Urinary bladder (tissue), 4 donors: Measurements from ENCODE around the gene ANAPC13. TPM values are rescaled to one million over a fixed set of nuclear protein-coding genes. Genes with fewer than 3 reads are reported as not detected.

Experiments
- DNase-seq: peaks from one replicate; pipeline ENCODE4 v3.0.0-alpha.2; 2015; ENCODE audit errors: extremely low spot score
- H3K27ac ChIP-seq: one replicate; pipeline ENCODE4 v1.5.1; 2013; ENCODE audit warnings: low read depth, mild to moderate bottlenecking, moderate library complexity
- H3K36me3 ChIP-seq: one replicate; pipeline ENCODE4 v1.6.1; 2013; ENCODE audit warnings: mild to moderate bottlenecking, moderate library complexity; ENCODE audit not compliant: insufficient read depth
- H3K4me1 ChIP-seq: one replicate; pipeline ENCODE4 v1.6.1; 2013; ENCODE audit warnings: mild to moderate bottlenecking, moderate library complexity; ENCODE audit not compliant: insufficient read depth
- H3K4me3 ChIP-seq: one replicate; pipeline ENCODE4 v1.5.1; 2013; ENCODE audit warnings: low read depth, low read length
- WGBS: extraction: QIAGEN DNeasy Blood & Tissue Kit; methylation state at CpG from one replicate; pipeline ENCODE4 v1.1.7; 2013; 5-methylcytosine and 5-hydroxymethylcytosine counted together
- polyA plus RNA-seq: library from polyadenylated mRNA; stranded (reverse); fragments of 200-250 nt; gene quantifications from one replicate; pipeline ENCODE4 v1.2.3, GENCODE V29; 2013
- total RNA-seq: library from RNA; depleted of rRNA; stranded (reverse); fragments of >200 nt; gene quantifications from one replicate; pipeline ENCODE4 v1.2.3, GENCODE V29; 2014
- donor health status: healthy with polysubstance abuse.
- donor health status: healthy.

Gene ANAPC13, protein sequence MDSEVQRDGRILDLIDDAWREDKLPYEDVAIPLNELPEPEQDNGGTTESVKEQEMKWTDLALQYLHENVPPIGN
- 57.1 TPM for total RNA-seq
- 68.0 TPM for polyA plus RNA-seq

DNA sequence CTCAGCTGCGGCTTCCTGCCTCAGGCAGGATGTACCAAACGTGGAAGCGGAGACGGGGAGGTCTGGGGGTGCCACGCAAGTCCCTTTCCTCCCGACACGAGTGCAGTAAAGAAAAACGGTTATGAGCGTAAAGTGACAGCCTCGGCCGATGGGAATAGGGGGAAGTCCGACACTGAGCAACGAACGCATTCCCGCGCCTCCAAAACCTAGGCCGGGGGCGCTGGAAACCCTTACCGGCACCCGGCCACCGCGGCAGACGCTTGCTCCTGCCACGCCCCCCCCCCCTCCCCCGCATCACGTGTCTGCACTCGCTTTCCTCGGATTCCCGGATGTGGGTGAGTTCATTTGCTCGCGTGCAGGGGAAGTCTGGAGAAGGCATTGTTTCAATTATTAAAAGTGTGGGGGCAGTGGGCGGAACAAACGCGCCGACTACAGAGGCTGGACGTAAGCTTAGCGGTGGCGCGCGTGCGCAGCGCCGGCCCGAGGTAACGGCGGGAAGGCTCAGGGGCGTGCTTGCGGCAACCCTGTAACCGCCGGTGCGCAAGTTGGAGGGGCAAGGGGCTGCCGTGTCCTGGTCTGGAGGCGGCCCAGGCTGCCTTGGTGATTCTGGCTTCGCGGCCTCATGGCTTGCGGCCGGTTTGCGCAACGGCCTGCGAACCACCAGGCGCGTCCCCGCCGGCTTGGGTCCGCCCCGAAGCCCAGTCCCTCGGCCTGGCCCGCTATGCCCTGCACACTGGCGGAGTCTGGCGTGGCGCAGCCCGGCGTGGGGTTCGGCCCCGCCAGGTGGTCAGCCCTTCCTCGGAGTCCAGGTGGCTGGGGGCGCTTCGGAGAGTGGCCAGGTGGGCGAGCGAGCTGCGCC is at the start of gene ANAPC13, which contains the start of gene CEP63:
TSS of gene ANAPC13 (minus strand) at position 268 of the 859 bp plus-strand sequence. CDS start 3,081 bp downstream, outside the sequence.
TSS of gene CEP63 (plus strand) at position 340 of the 859 bp plus-strand sequence. CDS start 9,264 bp downstream, outside the sequence.
- peaks cover 5% of the 10 kb centered on the region for H3K4me1 ChIP-seq
- DNase-seq, result peak; percentile 98
- H3K4me3 ChIP-seq, result peak within 1 kb of the TSS; percentile 72
- no peaks in the 10 kb centered on the region for H3K36me3 ChIP-seq
- WGBS, result under 1% methylated on average over 81 of the region's 81 CpGs
- peak within 1 kb of the TSS; percentile 93 for H3K27ac ChIP-seq

- 94% methylated on average over 4 of the region's 4 CpGs for WGBS
- H3K27ac ChIP-seq, result no peak overlapping the region
- no peaks in the 10 kb centered on the region for H3K36me3 ChIP-seq
- H3K4me1 ChIP-seq, result no peaks in the 10 kb centered on the region
- H3K4me3 ChIP-seq, result no peak overlapping the region
- DNase-seq, result no peak
These were observed 49.6 kb upstream of the ANAPC13 start for GRCh38 chr3:134535186-134535970.

GRCh38 chr3:134533493-134533892 is 47.7 kb upstream of the ANAPC13 start:
- H3K36me3 ChIP-seq, result no peaks in the 10 kb centered on the region
- H3K27ac ChIP-seq, result no peak overlapping the region
- H3K4me3 ChIP-seq, result no peak overlapping the region
- DNase-seq, result no peak
- H3K4me1 ChIP-seq, result no peaks in the 10 kb centered on the region
- 82% methylated on average over 1 of the region's 1 CpG for WGBS

DNA sequence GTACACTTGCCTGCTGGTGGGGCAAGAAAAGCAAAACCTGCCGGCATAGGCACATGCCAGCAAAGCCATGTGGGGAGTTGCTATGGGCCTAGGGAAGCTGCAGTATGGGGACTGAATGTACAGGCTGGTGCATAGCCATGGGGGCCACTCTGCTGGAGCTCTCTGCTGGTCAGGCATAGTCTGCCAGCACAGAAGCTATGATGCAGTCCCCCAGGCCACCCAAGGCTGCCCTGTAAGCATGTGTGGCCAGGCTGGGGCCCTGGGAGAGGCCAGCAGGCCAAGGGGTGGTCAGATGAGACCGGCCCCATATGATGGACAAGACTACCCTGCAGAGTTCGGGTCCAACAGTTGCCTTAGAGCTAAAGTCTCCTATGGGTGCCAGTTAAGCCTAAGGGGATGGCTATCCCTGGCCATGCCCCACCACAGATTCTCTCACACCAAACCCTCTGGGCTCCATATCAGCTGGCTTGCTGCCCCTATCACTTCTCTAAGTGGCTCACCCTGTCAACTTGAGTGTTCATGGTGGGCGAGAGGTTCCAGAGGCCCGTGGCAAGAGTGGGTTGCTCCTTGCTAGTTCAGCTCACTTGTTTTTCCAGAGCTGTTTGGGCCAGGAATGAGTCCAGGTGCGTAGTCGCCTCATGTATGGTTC is 41.9 kb upstream of the ANAPC13 start:
- no peaks in the 10 kb centered on the region for H3K4me1 ChIP-seq
- no peak overlapping the region for H3K4me3 ChIP-seq
- no peak for DNase-seq
- no peak overlapping the region for H3K27ac ChIP-seq
- no peaks in the 10 kb centered on the region for H3K36me3 ChIP-seq
- WGBS, result 97% methylated on average over 7 of the region's 7 CpGs

DNA sequence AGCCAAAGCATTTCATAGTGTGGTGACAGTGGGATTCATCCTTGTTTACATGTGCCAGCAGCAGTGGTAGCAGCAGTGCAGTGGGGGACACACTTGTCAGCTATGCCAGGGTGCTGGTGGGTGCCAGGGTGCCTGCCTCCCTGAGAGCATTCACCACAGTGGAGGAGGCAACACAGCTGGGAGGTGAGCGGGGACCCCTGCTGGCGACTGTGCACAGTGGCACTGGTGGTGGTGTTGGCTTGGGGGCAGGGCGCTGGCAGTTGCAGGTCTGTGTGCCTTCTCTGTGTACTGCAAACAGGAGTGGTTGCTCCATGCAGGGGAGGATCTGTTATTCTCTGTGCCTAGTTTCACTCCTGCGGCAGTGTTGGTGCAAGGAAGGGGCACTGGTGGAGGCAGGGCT is 41.3 kb upstream of the ANAPC13 start:
- H3K4me3 ChIP-seq, result no peak overlapping the region
- no peak for DNase-seq
- no peaks in the 10 kb centered on the region for H3K36me3 ChIP-seq
- H3K27ac ChIP-seq, result no peak overlapping the region
- H3K4me1 ChIP-seq, result no peaks in the 10 kb centered on the region
- WGBS, result 96% methylated on average over 4 of the region's 4 CpGs

DNA sequence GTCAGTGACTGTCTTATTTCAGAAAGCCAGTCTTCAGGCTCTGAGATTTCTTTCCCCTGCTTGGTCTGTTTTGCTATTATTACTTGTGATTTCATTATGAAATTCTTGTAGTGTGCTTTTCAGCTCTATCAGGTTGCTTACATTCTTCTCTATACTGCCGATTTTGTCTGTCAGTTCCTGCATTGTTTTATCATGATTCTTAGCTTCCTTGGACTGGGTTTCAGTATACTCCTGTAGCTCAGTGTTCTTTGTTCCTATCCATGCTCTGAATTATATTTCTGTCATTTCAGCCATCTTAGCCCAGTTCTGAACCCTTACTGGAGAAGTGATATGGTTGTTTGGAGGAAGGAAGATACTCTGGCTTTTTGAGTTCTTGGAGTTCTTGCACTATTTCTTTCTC is 40.5 kb upstream of the ANAPC13 start:
- no peak overlapping the region for H3K27ac ChIP-seq
- no peaks in the 10 kb centered on the region for H3K36me3 ChIP-seq
- H3K4me1 ChIP-seq, result no peaks in the 10 kb centered on the region
- no peak overlapping the region for H3K4me3 ChIP-seq
- DNase-seq, result no peak
- WGBS, result 81% methylated on average over 1 of the region's 1 CpG

DNA sequence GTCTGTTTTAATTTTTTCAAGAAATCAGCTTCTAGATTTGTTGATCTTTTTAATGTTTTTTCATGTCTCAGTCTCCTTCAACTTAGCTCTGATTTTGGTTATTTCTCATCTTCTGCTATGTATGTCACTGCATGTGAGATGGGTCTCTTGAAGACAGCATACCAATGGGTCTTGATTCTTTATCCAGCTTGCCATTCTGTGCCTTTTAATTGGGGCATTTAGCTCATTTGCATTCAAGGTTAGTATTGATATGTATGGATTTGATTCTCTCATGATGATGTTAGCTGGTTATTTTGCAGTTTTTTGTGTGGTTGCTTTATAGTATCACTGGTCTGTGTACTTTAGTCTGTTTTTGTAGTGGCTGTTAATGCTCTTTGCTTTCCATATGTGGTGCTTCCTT is 39.5 kb upstream of the ANAPC13 start:
- H3K4me3 ChIP-seq, result no peak overlapping the region
- H3K4me1 ChIP-seq, result no peaks in the 10 kb centered on the region
- no peaks in the 10 kb centered on the region for H3K36me3 ChIP-seq
- DNase-seq, result no peak
- no peak overlapping the region for H3K27ac ChIP-seq

DNA sequence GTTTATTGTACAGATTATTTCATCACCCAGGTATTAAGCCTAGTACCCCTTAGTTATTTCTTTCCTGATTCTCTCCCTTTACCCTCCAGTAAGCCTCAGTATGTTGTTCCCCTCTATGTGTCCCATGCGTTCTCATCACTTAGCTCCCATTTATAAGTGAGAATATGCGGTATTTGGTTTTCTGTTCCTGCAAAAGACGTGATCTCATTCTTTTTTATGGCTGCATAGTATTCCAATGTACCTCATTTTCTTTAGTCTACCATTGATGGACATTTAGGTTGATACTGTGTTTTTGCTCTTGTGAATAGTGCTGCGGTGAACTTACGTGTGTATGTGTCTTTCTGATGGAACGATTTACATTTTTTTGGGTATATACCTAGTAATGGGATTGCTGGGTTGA is 36.8 kb upstream of the ANAPC13 start:
- Histone ChIP-seq H3K4me1 (no peaks in the 10 kb centered on the region), H3K4me3 (no peak overlapping the region), H3K36me3 (no peaks in the 10 kb centered on the region), H3K27ac (no peak overlapping the region)
- no peak for DNase-seq
- 98% methylated on average over 6 of the region's 6 CpGs for WGBS

- Histone ChIP-seq H3K4me3 (no peak overlapping the region), H3K4me1 (no peaks in the 10 kb centered on the region), H3K27ac (no peak overlapping the region), H3K36me3 (no peaks in the 10 kb centered on the region)
- DNase-seq, result no peak
These were observed 32.0 kb upstream of the ANAPC13 start for GRCh38 chr3:134517791-134518190.

GRCh38 chr3:134516905-134517304 is 31.1 kb upstream of the ANAPC13 start:
- Histone ChIP-seq H3K27ac (no peak overlapping the region), H3K4me3 (no peak overlapping the region), H3K36me3 (no peaks in the 10 kb centered on the region), H3K4me1 (no peaks in the 10 kb centered on the region)
- 62% methylated on average over 3 of the region's 3 CpGs for WGBS
- DNase-seq, result no peak

DNA sequence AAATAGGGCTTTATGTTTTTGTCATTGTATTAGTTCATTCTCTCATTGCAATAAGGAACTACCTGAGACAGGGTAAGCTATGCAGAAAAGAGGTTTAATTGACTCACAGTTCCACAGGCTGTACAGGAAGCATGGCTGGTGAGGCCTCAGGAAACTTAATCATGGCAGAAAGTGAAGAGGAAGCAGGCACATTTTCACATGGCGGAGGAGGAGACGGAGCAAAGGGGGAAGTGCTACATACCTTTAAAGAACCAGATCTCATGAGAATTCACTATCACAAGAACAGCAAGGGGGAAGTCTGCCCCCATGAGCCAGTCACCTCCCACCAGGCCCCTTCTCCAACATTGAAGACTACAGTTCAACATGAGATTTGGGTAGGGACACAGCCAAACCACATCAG is 25.7 kb upstream of the ANAPC13 start:
- peaks cover 4% of the 10 kb centered on the region for H3K36me3 ChIP-seq
- H3K4me3 ChIP-seq, result no peak overlapping the region
- no peak overlapping the region for H3K27ac ChIP-seq
- H3K4me1 ChIP-seq, result no peaks in the 10 kb centered on the region
- WGBS, result 90% methylated on average over 2 of the region's 2 CpGs
- DNase-seq, result no peak

GRCh38 chr3:134505485-134505884 is 19.7 kb upstream of the ANAPC13 start:
- DNase-seq, result no peak
- WGBS, result 64% methylated on average over 3 of the region's 3 CpGs
- no peak overlapping the region for H3K4me3 ChIP-seq
- no peaks in the 10 kb centered on the region for H3K4me1 ChIP-seq
- H3K27ac ChIP-seq, result no peak overlapping the region
- H3K36me3 ChIP-seq, result peaks cover 4% of the 10 kb centered on the region

DNA sequence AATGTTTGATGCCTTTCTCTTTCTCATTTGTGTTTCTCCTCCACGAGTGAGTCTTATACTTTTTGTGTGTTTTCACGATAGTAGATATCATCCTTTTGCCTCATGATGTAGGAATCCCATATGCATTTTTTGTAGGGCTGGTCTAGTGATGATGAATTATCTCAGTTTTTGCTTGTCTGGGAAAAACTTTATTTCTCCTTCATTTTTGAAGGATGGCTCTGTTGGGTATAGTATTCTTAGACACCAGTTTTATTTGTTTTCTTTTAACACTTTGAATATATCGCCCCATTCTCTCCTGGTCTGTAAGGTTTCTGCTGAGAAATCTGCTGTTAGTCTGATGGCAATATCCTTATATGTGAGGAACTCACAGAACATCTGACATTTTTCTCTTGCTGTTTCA is 18.3 kb upstream of the ANAPC13 start:
- Histone ChIP-seq H3K27ac (no peak overlapping the region), H3K4me1 (no peaks in the 10 kb centered on the region), H3K4me3 (no peak overlapping the region), H3K36me3 (peaks cover 1% of the 10 kb centered on the region)
- 67% methylated on average over 3 of the region's 3 CpGs for WGBS
- no peak for DNase-seq
